ENCODE data around the gene RECK. TPM values are rescaled to one million over a fixed set of nuclear protein-coding genes. Genes with fewer than 3 reads are reported as not detected.
"Not testable (repeated sequence)": the region's sequence is repeated elsewhere in the genome, so short reads cannot be mapped to it uniquely, and the experiment has no call there.

Gene RECK
- total RNA-seq, 1 donor from 2014 or later, result 1.2 TPM

- ATAC-seq, result no peak
Measured at GRCh38 chr9:36141761-36142160, 105.0 kb downstream of the RECK start.

GRCh38 chr9:36142510-36143244, 106.0 kb downstream of the RECK start:
- no peak for ATAC-seq

- no peak for ATAC-seq
Measured at GRCh38 chr9:36143245-36143641, 106.5 kb downstream of the RECK start.

DNA sequence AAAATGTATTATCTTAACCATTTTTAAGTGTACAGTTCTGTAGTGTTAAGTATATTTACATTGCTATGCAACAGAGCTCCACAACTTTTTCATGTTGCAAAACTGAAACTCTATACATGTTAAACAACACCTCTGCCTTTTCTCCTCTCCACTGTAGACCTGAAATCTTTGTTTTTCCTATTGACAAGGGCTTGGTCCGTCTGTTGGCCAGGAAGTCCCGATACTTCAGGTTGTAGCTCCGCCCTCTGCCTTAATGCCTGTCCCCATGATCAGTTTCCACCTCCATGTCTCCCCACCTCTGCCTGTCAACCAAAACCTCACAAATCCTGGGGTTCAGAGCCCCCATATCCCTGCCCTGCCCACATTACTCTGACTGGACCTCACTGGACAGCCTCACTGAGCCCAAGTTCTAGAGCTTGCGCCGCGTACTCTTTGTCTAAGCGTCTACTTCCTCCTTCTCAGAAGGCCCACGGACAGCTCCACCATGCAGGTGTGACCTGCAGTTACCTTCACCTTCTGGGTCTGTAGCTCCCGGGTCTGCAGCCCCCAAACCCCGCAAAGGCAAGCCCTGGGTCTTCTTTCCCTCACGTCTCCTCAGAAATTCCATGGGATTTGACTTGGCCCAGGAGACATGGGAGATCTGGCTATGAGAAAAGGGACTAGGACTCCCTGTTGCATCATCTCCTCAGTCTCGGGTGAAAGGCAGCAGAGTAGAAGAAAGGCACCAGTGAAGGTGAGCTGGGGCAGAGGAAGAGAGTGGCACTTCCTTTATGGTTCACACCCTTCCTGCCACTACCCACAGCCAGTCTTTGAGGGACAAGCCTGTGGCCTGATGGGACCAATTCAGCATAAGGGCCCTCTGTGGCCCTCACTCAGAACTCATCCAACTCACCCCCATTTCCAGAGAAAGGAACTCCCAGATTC, 107.9 kb downstream of the RECK start:
- peak; percentile 40 for ATAC-seq

DNA sequence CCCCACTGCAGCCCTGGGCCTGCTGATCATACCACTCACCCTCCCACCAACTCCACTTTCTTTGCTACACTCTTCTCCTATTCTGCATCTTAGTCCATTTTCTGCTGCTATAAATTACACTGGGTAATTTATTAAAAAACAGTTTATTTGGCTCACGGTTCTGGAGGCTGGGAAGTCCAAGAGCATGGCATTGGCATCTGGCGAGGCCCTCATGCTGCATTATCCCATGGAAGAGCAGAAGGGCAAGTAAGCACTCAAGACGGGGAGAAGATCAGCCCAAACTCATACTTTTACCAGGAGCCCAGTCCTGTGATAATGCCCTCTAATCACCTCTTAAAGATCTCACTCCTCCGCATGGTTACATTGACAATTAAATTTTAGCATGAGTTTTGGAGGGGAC, 109.3 kb downstream of the RECK start:
- ATAC-seq, result no peak

GRCh38 chr9:36146651-36147050, 109.9 kb downstream of the RECK start:
- no peak for ATAC-seq

DNA sequence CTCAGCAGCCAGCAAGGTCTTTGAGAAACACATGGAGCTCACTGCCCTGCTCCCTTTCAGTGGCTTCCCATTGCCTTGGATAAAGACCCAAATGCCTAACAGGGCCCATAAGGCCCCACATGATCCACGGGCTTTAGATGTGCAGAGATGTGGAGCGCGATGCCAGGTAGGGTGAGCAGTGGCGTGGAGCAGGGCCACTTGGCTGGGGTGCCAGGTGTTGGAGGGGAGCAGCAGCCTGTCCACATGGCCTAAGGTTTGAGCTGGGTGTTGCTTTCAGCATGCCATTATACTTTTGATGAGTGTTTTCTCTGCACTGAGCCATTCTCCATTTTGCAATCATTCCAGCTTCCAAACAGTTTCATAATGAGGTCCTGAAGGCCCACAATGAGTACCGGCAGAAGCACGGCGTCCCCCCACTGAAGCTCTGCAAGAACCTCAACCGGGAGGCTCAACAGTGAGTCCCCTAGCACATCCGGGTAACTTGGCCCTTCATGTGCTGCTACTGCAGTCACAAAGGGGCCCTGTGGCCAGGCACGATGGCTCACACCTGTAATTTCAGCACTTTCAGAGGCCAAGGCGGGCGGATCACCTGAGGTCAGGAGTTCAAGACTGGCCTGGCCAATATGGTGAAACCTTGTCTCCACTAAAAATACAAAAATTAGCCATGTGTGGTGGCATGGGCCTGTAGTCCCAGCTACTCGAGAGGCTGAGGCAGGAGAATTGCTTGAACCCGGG, 110.9 kb downstream of the RECK start:
- ATAC-seq, result no peak

GRCh38 chr9:36148311-36149051, 111.8 kb downstream of the RECK start:
- ATAC-seq, result no peak

DNA sequence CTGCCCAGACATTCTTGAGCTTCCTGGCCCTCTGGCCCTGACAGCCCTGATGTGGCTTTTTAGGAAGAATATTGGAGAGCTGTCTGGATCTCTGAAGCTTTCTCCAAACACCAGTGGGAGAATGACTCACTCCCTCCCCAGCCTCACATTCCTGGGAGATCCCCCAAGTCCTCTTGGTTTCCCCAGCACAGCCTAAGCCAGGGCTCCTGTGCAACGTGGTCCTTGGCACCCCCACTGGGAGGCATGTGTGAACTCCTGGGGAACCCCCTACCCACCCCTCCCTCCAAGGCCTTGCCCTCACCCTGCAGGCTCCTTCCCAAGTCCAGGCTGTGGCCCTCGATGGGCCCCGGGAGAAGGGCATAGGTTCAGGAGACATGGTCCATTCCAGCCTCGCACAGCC, 112.5 kb downstream of the RECK start:
- no peak for ATAC-seq

- ATAC-seq, result no peak
Measured at GRCh38 chr9:36150574-36151315, 114.0 kb downstream of the RECK start.

GRCh38 chr9:36151316-36152210, 114.8 kb downstream of the RECK start:
- peak; percentile 64 for ATAC-seq

DNA sequence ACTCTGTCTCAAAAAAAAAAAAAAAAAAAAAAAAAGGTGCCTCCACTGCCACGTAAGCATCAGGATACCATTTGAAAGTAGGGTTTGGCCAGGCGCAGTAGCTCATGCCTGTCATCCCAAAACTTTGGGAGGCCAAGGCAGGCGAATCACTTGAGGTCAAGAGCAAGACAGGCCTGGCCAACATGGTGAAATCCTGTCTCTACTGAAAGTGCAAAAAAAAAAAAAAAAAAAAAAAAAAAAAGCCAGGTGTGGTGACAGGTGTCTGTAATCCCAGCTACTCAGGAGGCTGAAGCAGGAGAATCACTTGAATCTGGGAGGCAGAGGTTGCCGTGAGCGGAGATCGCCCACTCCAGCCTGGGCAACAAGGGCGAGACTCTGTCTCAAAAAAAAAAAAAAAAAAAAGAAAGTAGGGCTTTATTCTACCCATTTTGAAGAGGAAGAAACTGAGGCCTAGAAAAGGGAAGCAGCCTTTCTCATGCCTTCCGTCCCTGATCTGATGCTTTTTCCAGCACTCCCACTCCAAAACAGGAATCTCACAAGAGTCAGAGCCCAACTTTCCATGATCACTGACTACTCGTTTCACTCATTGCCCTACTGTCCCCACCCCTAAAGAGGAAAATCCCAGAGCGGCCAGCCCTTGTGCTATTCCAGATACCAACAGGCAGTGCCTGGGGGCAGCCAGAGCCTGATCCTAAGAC, 116.2 kb downstream of the RECK start:
- no peak for ATAC-seq

- no peak for ATAC-seq
Measured at GRCh38 chr9:36153746-36154145, 117.0 kb downstream of the RECK start.

DNA sequence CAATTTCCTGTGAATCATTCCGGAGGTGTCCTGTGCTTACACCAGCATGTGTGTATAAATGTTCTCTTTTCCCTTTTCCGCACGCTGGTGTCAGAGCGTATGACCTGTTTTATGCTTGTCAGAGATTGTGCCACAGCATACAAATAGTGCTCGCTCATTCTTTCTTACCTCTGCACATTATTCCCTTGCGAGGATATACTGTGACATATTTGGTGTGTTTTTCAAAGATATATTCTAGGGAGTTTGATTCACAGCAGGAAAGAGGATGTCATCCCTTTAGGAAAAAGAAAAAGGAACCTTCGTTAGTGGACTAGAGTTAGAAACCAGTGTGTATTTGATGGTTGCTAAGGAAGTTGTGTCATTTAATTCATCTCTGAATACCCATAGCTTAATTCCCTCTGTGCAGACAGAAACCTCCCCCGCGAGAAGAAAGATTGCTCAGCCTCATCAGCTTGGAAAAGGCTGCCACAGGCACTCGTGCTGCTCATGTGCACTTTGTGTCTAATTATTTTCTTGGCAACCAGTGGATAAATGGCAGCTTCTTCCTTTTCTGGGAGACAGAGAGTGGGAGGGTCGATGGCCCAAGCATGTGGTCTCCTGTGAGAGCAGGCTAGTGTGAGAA, 117.7 kb downstream of the RECK start:
- no peak for ATAC-seq

DNA sequence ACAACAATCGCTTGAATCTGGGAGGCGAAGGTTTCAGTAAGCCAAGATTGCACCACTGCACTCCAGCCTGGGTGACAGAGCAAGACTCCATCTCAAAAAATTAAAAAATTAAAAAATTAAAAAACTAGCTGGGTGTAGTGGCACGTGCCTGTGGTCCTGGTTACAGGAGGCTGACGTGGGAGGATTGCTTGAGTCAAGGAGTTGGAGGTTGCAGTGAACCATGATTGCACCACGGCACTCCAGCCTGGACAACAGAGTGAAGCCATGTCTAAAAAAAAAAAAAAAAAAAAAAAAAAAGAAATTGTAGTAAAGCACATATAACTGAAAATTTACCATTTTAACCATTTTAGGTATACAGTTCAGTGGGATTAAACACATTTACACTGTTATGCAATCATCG, 119.4 kb downstream of the RECK start:
- no peak for ATAC-seq

DNA sequence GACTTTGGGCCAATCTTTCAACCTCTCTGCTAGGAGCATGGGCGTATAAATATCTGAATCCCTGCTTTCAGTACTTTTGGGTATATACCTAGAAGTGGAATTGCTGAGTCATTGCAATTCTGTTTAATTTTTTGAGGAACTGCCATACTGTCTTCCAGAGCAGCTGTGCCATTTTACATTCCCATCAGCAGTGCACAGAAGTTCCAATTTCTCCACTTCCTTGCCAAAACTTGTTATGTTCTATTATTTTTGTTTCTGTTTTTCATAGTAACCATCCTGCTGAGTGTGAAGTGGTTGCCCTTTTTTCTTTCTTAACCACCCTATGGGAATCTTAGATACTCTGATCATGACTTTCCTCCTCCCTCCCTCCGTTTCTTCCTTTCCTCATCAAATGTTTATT, 121.4 kb downstream of the RECK start:
- ATAC-seq, result no peak

DNA sequence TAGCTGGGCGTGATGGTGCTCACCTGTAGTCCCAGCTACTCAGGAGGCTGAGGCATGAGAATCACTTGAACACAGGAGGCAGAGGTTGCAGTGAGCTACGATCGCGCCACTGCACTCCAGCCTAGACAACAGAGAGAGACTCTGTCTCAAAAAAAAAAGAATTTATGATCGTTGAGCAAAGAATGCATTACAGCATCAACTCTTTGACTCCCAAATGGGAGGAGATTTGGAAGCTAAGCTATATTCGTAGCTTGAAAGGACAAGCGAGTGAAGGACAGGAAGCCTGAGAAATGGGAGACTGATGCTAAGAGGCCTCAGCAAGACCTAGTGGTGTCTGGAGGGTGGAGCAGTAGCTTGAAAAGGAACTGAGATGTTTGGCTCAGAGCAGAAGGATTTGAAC, 122.2 kb downstream of the RECK start:
- ATAC-seq, result no peak

GRCh38 chr9:36159509-36159908, 122.8 kb downstream of the RECK start:
- ATAC-seq, result peak; percentile 66

DNA sequence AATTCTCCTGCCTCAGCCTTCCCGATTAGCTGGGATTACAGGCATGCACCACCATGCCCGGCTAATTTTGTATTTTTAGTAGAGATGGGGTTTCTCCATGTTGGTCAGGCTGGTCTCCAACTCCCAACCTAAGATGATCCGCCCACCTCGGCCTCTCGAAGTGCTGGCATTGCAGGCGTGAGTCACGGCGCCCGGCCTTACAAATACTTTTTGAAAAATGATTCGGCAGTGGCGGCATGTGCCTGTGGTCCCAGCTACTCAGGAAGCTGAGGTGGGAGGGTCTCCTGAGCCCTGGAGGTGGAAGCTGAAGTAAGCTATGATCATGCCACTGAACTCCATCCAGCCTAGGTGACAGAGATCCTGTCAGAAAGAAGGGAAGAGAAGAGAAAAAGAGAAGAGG, 123.4 kb downstream of the RECK start:
- not testable (repeated sequence) for ATAC-seq
